ENCODE measurements around the gene ARHGEF26. TPM values are rescaled to one million over a fixed set of nuclear protein-coding genes. Genes with fewer than 3 reads are reported as not detected.

The ARHGEF26 gene
- total RNA-seq, 1 experiment from 2014 or later: 20.8 TPM

- DNase-seq: peak; percentile 50 to 68
These were observed 11.7 kb downstream of the ARHGEF26 start for GRCh38 chr3:154132777-154133375.

GRCh38 chr3:154135511-154136173 lies 14.5 kb downstream of the ARHGEF26 start:
- Mint-ChIP-seq H3K27me3 (ENCODE audit: insufficient read depth, unreplicated experiment) (no peaks in the 10 kb centered on the region), H3K4me3 (ENCODE audit: unreplicated experiment) (no peak overlapping the region), H3K36me3 (ENCODE audit: insufficient read depth, unreplicated experiment) (peaks cover 22% of the 10 kb centered on the region), H3K27ac (ENCODE audit: unreplicated experiment) (no peak overlapping the region), H3K9me3 (ENCODE audit: unreplicated experiment) (no peaks in the 10 kb centered on the region), H3K4me1 (ENCODE audit: low read depth, unreplicated experiment) (peaks cover 33% of the 10 kb centered on the region)
- H3K9me3 ChIP-seq: no peaks in the 10 kb centered on the region
- no peaks in the 10 kb centered on the region for H3K27me3 ChIP-seq (replicated peaks; ENCODE audit: control insufficient read depth, insufficient read depth, low read length)
- DNase-seq: no peak
- no peak for TF ChIP-seq CTCF (IDR thresholded peaks at IDR 0.05; ENCODE audit: insufficient read depth in 1 of 2, low read depth in 1 of 2, low read length in 1 of 2, severe bottlenecking in 1 of 2, unreplicated experiment in 1 of 2)
- intact Hi-C loops (cut with micrococcal nuclease; ENCODE audit: unreplicated experiment): no loop called here
- peaks cover 39% of the 10 kb centered on the region for H3K4me1 ChIP-seq
- CTCF ChIA-PET: no interaction called here
- no peaks in the 10 kb centered on the region for H3K36me3 ChIP-seq (ENCODE audit: control insufficient read depth, insufficient read depth, low read length)
- no TSS peak for BruUV-seq (replicated peaks)
- no peak overlapping the region for H3K4me3 ChIP-seq (ENCODE audit: low read depth, low read length)
- POLR2A ChIA-PET: no interaction called here

More at GRCh38 chr3:154132777-154133375, 11.7 kb downstream of the ARHGEF26 start:
- Mint-ChIP-seq H3K27me3 (ENCODE audit: insufficient read depth, unreplicated experiment) (no peaks in the 10 kb centered on the region), H3K27ac (ENCODE audit: unreplicated experiment) (peak overlapping the region; percentile 10), H3K4me3 (ENCODE audit: unreplicated experiment) (peak overlapping the region; percentile 12), H3K9me3 (ENCODE audit: unreplicated experiment) (no peaks in the 10 kb centered on the region), H3K4me1 (ENCODE audit: low read depth, unreplicated experiment) (peaks cover 28% of the 10 kb centered on the region), H3K36me3 (ENCODE audit: insufficient read depth, unreplicated experiment) (peaks cover 46% of the 10 kb centered on the region)
- H3K27me3 ChIP-seq (replicated peaks; ENCODE audit: control insufficient read depth, insufficient read depth, low read length): no peaks in the 10 kb centered on the region
- H3K4me3 ChIP-seq (ENCODE audit: low read depth, low read length): no peak overlapping the region
- no peak for TF ChIP-seq CTCF (IDR thresholded peaks at IDR 0.05; ENCODE audit: insufficient read depth in 1 of 2, low read depth in 1 of 2, low read length in 1 of 2, severe bottlenecking in 1 of 2, unreplicated experiment in 1 of 2)
- peaks cover 4% of the 10 kb centered on the region for H3K36me3 ChIP-seq (ENCODE audit: control insufficient read depth, insufficient read depth, low read length)
- peaks cover 29% of the 10 kb centered on the region for H3K4me1 ChIP-seq
- no peaks in the 10 kb centered on the region for H3K9me3 ChIP-seq
- CTCF ChIA-PET: interaction anchor here (1.3 kb wide), 1 partner anchor 21 kb away, joined by 4 read pairs; no protein-coding TSS in a partner anchor
- intact Hi-C loops (cut with micrococcal nuclease; ENCODE audit: unreplicated experiment): loop anchor here (1.0 kb wide), 2 partner anchors 8 to 12 kb away; partner anchors contain the start of gene ARHGEF26
- no TSS peak for BruUV-seq (replicated peaks)
- POLR2A ChIA-PET: no interaction called here

GRCh38 chr3:154137036-154137435 lies 15.8 kb downstream of the ARHGEF26 start:
- TF ChIP-seq CTCF (IDR thresholded peaks at IDR 0.05; ENCODE audit: insufficient read depth in 1 of 2, low read depth in 1 of 2, low read length in 1 of 2, severe bottlenecking in 1 of 2, unreplicated experiment in 1 of 2): no peak
- no TSS peak for BruUV-seq (replicated peaks)
- Mint-ChIP-seq H3K9me3 (ENCODE audit: unreplicated experiment) (no peaks in the 10 kb centered on the region), H3K4me3 (ENCODE audit: unreplicated experiment) (no peak overlapping the region), H3K36me3 (ENCODE audit: insufficient read depth, unreplicated experiment) (peaks cover 11% of the 10 kb centered on the region), H3K27me3 (ENCODE audit: insufficient read depth, unreplicated experiment) (no peaks in the 10 kb centered on the region), H3K4me1 (ENCODE audit: low read depth, unreplicated experiment) (peaks cover 37% of the 10 kb centered on the region), H3K27ac (ENCODE audit: unreplicated experiment) (no peak overlapping the region)
- CTCF ChIA-PET: no interaction called here
- intact Hi-C loops (cut with micrococcal nuclease; ENCODE audit: unreplicated experiment): no loop called here
- POLR2A ChIA-PET: no interaction called here
- Histone ChIP-seq H3K4me1 (peaks cover 39% of the 10 kb centered on the region), H3K4me3 (ENCODE audit: low read depth, low read length) (no peak overlapping the region), H3K36me3 (ENCODE audit: control insufficient read depth, insufficient read depth, low read length) (no peaks in the 10 kb centered on the region), H3K27me3 (replicated peaks; ENCODE audit: control insufficient read depth, insufficient read depth, low read length) (no peaks in the 10 kb centered on the region), H3K9me3 (no peaks in the 10 kb centered on the region)
- no peak for DNase-seq
